IPS DF 4.7 (cell line): Measurements from ENCODE around the gene LTB.

Source experiments
- DNase-seq: peaks from one replicate; pipeline ENCODE4 v3.0.0-alpha.2; 2013; ENCODE audit warnings: low spot score; ENCODE audit errors: extremely low read depth

LTB gene

DNA sequence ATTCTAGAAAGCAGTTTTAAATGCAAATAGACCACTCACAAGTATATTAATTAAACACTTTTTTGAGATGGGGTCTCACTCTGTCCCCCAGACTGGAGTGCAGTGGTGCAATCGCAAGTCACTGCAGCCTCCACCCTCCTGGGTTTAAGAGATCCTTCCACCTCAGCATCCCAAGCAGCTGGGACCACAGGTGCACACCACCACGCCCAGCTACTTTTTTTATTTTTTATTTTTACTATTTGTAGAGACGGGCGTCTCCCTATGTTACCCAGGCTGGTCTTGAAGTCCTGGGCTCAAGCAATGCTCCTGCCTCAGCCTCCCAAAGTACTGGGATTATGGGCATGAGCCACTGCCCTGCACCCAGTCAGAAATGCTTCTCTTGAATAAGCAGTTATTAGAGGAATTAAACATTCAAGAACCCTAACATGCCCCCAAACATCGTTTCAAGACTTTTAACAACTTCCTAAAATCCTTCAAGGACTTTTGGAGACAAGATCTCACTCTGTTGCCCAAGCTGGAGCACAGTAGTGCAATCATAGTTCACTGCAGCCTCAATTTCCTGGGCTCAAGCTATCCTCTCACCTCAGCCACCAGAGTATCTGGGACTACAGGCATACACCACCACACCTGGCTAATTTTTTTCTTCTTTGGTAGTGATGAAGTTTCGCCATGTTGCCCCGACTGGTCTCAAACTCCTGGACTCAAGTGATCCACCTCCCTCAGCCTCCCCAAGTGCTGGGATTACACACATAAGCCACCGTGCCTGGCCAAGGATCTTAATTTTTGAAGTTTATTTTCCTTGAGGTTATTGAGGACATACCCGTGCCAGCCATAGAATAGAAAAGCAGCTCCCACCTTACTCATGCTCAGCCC, 50.2 kb downstream of the LTB start:
- DNase-seq, result no peak

DNA sequence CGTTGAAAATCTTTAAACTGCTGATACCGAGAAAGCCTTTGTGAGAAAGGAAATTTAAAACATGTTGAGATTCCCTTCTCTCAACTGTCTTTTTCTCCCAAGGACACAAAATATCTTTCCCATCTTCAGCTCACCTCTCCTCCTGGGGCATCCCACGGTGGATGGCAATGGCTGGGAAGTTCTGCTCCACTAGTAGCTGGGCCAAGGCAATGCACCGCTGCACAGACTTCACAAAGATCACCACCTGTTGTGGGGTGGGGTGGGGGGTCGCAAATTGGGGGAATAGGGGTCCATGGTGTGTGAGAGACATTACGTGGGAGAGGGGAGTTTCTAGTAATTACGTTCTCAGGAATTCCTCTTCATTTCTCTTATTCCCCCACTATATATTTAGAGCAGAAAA, 51.1 kb downstream of the LTB start:
- DNase-seq, result no peak

DNA sequence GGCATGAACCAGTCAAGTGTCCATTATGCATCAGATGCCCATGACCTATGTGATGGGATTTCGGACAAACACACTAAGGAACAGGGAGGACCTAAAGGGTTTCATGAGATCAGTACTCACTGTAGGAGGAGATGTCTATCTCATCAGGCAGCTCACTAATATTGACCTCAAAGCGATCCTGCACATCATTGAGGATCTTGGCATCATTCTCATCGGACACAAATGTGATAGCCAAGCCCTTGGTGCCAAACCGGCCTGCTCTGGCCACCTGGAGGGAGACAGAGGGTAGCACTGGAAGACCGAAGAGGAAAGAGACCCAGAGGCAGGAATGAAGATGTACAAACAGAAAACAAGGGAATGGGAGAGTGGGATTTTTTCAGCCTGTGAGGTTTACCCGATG, 51.6 kb downstream of the LTB start:
- no peak for DNase-seq
